HEK293T (cell line): ENCODE measurements around the gene SLC5A1.
"Not testable (repeated sequence)": the region's sequence is repeated elsewhere in the genome, so short reads cannot be mapped to it uniquely, and the experiment has no call there.

Experiments
- CTCF ChIA-PET: fragments of 350-600 bp; formaldehyde crosslinking; extraction: SDS; loops from one replicate; lab custom pipeline; 2021; ENCODE audit warnings: antibody characterized with exemption, inconsistent platforms; lab: Yijun Ruan, JAX
- POLR2A ChIA-PET: fragments of 350-600 bp; formaldehyde crosslinking; extraction: SDS; loops from one replicate; lab custom pipeline; 2020; ENCODE audit warnings: antibody characterized with exemption, inconsistent platforms; lab: Yijun Ruan, JAX
- DNase-seq: peaks from one replicate; pipeline ENCODE4 v3.0.0; 2012; ENCODE audit warnings: mixed read lengths; ENCODE audit errors: extremely low spot score
- ARNT ChIP-seq: fragments of 450-650 bp; IDR thresholded peaks from 2 replicates; pipeline ENCODE4 v1.6.1; 2017; ENCODE audit warnings: mild to moderate bottlenecking
- BHLHE40 ChIP-seq: fragments of 450-650 bp; IDR thresholded peaks from 2 replicates; pipeline ENCODE4 v1.6.1; 2016; ENCODE audit warnings: mild to moderate bottlenecking, moderate library complexity, borderline replicate concordance
- CTBP1 ChIP-seq: fragments of 450-650 bp; IDR thresholded peaks from 2 replicates; pipeline ENCODE4 v1.6.1; 2016; ENCODE audit warnings: borderline replicate concordance
- ELF4 ChIP-seq: fragments of 450-650 bp; IDR thresholded peaks from 2 replicates; pipeline ENCODE4 v1.6.1; 2017; ENCODE audit warnings: antibody characterized with exemption
- FOXA1 ChIP-seq: fragments of 450-650 bp; IDR thresholded peaks from 2 replicates; pipeline ENCODE4 v1.6.1; 2016; ENCODE audit warnings: mild to moderate bottlenecking
- FOXK2 ChIP-seq: fragments of 450-650 bp; IDR thresholded peaks from 2 replicates; pipeline ENCODE4 v1.6.1; 2016; ENCODE audit warnings: mild to moderate bottlenecking
- FOXM1 ChIP-seq: fragments of 450-650 bp; IDR thresholded peaks from 2 replicates; pipeline ENCODE4 v1.6.1; 2017; ENCODE audit warnings: mild to moderate bottlenecking, borderline replicate concordance
- HDGF ChIP-seq: fragments of 450-650 bp; IDR thresholded peaks from 2 replicates; pipeline ENCODE4 v1.6.1; 2017; ENCODE audit warnings: antibody characterized with exemption, borderline replicate concordance
- L3MBTL2 ChIP-seq: fragments of 450-650 bp; conservative IDR thresholded peaks from 2 replicates; pipeline ENCODE4 v1.6.1; 2016; ENCODE audit warnings: mild to moderate bottlenecking
- LEF1 ChIP-seq: fragments of 450-650 bp; IDR thresholded peaks from 2 replicates; pipeline ENCODE4 v1.6.1; 2017; ENCODE audit warnings: mild to moderate bottlenecking, borderline replicate concordance
- NFRKB ChIP-seq: fragments of 450-650 bp; IDR thresholded peaks from 2 replicates; pipeline ENCODE4 v1.6.1; 2016; ENCODE audit warnings: mild to moderate bottlenecking, moderate library complexity
- SP1 ChIP-seq: fragments of 450-650 bp; IDR thresholded peaks from 2 replicates; pipeline ENCODE4 v1.6.1; 2017
- SUZ12 ChIP-seq: fragments of 450-650 bp; IDR thresholded peaks from 2 replicates; pipeline ENCODE4 v1.6.1; 2016; ENCODE audit warnings: mild to moderate bottlenecking
- TARDBP ChIP-seq: fragments of 450-650 bp; IDR thresholded peaks from 2 replicates; pipeline ENCODE4 v1.6.1; 2016
- ZNF384 ChIP-seq: fragments of 450-650 bp; IDR thresholded peaks from 2 replicates; pipeline ENCODE4 v1.6.1; 2016
- TF ChIP-seq, protein P1 (sequence below): fragments of 450-650 bp; IDR thresholded peaks from 2 replicates; pipeline ENCODE4 v1.6.1; 2016

The SLC5A1 gene

DNA sequence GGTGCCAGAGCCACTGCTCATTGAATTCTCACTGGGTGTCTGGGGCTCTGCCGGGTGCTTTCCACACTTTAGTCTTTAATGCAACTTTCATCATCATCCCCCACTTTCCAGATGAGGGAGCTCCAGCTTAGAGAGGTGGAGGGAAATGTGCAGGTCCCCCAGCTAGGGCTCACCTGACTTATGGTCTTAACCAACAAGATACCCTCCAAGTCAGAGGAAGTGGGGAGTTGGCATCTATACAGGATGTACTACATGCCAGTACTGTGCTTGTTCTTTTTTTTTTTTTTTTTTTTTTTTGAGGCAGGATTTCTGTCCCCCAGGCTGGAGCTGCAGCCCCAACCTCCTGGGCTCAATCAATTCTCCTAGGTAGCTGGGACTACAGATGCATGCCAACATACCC lies 89.7 kb downstream of the SLC5A1 start:
- ChIA-PET CTCF (interaction anchor here (0.6 to 1.1 kb wide), 2 partner anchors 86 to 163 kb away, joined by 3 read pairs; no protein-coding TSS in a partner anchor), POLR2A (no interaction called here)
- no peak for DNase-seq
- no peak for TF ChIP-seq FOXA1
- TF ChIP-seq NFRKB = no peak
- TF ChIP-seq, protein P1, sequence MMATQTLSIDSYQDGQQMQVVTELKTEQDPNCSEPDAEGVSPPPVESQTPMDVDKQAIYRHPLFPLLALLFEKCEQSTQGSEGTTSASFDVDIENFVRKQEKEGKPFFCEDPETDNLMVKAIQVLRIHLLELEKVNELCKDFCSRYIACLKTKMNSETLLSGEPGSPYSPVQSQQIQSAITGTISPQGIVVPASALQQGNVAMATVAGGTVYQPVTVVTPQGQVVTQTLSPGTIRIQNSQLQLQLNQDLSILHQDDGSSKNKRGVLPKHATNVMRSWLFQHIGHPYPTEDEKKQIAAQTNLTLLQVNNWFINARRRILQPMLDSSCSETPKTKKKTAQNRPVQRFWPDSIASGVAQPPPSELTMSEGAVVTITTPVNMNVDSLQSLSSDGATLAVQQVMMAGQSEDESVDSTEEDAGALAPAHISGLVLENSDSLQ = no peak
- TF ChIP-seq ARNT = no peak
- TF ChIP-seq SP1 = no peak
- no peak for TF ChIP-seq FOXK2
- no peak for TF ChIP-seq LEF1
- no peak for TF ChIP-seq SUZ12
- TF ChIP-seq HDGF = no peak
- no peak for TF ChIP-seq TARDBP
- TF ChIP-seq CTBP1 = no peak
- no peak for TF ChIP-seq L3MBTL2
- no peak for TF ChIP-seq FOXM1
- TF ChIP-seq ZNF384 = no peak
- TF ChIP-seq BHLHE40 = no peak
- TF ChIP-seq ELF4 = no peak

DNA sequence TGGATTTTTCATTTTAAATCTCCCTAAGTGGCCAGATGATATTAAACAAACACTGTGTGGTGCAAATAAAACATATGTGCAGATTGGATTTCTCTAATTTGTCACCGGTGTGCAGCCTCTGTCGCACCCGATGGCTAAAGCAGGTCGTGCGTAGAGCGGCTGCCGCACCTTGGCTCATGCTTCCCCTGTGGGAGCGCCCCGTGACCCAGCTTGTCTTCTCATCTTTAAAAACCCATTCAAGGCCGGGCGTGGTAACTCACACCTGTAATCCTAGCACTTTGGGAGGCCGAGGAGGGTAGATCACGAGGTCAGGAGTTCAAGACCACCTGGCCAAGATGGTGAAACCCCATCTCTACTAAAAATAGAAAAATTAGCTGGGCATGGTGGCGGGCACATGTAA lies 91.7 kb downstream of the SLC5A1 start:
- CTCF ChIA-PET = interaction anchor here (0.6 kb wide), 1 partner anchor 154 kb away, joined by 4 read pairs; no protein-coding TSS in a partner anchor
- DNase-seq, POLR2A ChIA-PET: not testable (repeated sequence)

DNA sequence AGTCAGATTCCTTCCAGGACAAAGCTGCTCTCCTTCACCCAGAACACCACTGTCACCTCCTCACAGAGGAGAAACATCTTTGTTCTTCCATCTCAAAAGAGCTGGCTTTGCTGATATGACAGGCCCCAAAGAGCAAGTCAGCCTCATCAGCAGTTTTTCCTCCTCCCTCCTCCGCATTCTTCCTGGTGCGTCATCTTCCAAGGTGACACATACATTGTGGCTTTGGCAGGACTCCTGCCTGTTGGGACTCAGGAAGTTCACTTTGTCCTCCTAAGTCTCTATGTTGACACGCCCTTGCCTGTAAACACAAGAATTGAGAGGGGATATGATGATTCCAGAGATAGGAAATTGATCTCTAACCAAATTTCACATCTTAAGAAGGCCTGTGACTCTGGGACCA lies 92.9 kb downstream of the SLC5A1 start:
- POLR2A ChIA-PET, DNase-seq, CTCF ChIA-PET: not testable (repeated sequence)

DNA sequence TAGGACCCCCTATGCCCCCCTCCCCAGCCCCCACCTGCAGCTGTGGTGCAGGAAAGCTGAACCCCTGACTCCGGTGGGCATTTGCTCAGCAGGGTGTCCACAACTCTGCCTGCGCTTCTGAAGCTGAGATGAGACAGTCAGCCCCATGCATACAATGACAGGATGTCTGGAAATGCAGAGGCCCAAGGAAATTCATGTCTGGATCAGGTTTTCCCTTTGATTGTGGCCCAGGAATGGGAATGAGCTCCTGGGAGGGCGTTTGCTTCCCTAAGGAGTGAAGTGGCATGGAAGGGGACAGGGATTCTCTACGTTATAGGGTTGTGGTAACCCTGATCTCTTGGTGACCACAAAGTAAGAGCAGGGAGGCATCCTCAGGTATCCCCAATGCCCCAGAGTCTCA lies 93.8 kb downstream of the SLC5A1 start:
- POLR2A ChIA-PET, DNase-seq, CTCF ChIA-PET: not testable (repeated sequence)

DNA sequence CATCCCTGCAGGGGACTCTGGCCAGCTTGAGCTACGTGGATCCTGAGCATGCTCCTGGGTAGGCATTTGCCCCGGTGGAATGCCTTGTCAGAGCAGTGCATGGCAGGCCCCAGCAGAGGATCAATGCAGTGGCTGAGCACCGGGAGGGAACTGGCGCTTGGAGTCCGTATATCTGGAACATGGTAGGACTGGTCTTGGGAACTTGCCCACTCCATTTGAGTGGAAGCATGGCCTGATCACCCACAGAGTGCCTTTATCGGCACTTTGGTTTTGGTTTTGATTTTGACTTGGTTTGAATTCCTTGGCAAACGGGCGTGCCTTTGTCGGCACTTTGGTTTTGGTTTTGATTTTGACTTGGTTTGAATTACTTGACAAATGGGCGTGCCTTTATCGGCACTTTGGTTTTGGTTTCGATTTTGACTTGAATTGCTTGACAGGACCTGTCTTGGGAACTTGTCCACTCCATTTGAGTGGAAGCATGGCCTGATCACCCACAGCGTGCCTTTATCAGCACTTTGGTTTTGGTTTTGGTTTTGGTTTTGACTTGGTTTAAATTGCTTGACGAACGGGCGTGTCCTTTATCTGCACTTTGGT lies 94.8 kb downstream of the SLC5A1 start:
- DNase-seq = not testable (repeated sequence)

DNA sequence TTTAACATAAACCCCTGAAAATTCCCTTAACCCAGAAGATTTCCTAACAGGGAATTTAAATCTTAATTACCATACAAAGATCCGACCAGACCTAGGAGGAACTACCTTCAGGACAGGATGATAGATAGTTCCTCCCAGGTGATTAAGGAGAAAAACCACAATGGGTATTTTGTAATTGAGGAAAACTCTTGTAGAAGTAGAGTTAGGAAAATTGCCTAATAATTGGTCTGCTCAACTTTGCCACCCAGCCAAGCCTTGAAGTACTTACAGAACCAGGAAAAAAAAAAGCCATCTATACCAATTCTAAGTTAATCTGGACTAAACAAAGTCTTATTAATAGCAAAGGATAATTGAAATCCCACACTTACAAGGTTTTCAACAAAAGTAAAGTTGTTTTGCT lies 95.5 kb downstream of the SLC5A1 start:
- DNase-seq, POLR2A ChIA-PET, CTCF ChIA-PET: not testable (repeated sequence)

More for the DNA sequence above, 94.8 kb downstream of the SLC5A1 start:
- CTCF ChIA-PET, POLR2A ChIA-PET: not testable (repeated sequence)

DNA sequence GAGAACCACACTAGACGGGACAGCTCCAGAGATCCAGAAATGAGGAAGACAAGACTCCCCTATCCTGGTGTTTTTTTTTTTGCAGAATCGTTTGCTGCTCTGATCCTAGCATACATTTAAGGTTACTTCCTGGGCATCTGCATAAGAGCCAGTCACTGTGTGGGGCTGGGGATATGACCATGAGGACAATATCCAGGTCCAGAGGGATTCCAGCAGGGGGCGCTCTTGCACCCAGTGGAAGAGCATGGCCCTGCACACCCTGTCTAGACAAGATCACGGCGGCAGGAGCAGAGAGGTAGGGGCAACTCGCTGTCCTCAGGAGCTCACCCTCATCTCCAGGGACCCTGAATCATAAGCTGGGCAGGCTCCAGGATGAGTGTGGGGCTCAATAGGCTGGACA lies 97.6 kb downstream of the SLC5A1 start:
- CTCF ChIA-PET, POLR2A ChIA-PET, DNase-seq: not testable (repeated sequence)

DNA sequence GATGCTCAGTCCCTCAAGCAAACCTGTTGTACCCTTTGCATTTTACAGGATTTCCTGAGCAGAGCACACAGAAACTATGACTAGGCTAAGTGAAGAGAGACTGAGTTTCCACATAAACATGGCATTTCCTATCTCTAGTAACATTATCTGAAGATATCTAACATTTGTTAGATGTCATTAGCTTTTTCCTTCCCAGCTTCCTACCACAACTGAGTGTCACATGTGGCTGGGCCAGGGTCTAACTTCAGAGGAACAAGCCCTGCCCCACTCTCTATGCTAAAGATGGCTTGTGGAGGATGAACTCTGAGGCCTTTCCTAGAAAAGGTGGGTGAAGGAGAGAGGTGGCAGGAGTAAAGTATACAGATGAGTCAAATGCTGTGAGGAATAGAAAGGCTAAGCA lies 99.5 kb downstream of the SLC5A1 start:
- POLR2A ChIA-PET = no interaction called here

More for the DNA sequence above, 99.5 kb downstream of the SLC5A1 start:
- no peak for DNase-seq
- CTCF ChIA-PET = no interaction called here
- TF ChIP-seq SP1 (no peak), FOXK2 (no peak), ZNF384 (no peak), SUZ12 (no peak), LEF1 (no peak), NFRKB (no peak), TARDBP (no peak), L3MBTL2 (no peak), HDGF (no peak), CTBP1 (no peak), BHLHE40 (no peak), ELF4 (no peak), ARNT (no peak), FOXA1 (no peak), FOXM1 (no peak)
- TF ChIP-seq, protein P1 = no peak
